NCI-H2107 (cell line): ENCODE results near the gene UBE2G2.

Experiments used
- DNase-seq: peaks from one replicate; lab custom pipeline; 2025; lab: John Stamatoyannopoulos, UW

The UBE2G2 gene

DNA sequence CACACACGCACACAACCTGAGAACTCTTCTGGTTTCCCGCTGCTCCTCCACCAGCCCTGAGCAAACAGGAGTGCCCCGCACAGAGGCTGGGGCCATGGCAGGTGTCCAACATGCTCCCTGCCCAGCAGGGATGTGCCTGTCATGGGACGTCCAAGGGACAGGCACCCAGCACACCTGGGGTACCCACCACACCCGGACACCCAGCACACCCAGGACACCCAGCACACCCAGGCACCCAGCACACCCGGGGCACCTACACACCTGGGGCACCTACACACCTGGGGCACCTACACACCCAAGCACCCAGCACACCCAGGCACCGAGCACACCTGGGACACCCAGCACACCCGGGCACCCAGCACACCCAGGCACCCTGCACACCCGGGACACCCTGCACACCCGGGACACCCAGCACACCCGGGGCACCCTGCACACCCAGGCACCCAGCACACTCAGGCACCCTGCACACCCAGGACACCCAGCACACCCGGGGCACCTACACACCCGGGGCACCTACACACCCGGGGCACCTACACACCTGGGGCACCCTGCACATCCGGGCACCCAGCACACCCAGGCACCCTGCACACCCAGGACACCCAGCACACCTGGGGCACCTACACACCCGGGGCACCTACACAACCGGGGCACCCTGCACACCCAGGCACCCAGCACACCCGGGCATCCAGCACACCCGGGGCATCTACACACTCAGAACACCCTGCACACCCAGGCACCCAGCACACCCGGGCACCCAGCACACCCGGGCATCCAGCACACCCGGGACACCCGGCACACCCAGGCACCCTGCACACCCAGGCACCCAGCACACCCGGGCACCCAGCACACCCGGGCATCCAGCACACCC lies 37.9 kb downstream of the UBE2G2 start:
- DNase-seq, result no peak

DNA sequence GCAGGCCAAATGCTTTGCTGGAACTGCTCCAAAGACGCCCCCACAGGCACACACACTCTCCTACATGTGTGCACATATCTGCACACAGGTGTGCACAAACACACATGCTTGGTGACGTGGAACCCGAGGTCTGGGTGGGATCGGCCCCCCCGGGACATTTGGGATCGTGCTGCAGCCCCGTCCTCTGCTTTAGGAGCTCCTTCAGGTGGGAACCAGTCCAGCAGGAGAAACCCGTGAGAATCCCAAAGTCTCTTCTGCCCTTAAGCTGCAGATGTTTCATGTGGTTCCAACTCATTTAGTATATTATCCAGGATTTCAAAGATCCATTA lies 38.6 kb downstream of the UBE2G2 start:
- no peak for DNase-seq

DNA sequence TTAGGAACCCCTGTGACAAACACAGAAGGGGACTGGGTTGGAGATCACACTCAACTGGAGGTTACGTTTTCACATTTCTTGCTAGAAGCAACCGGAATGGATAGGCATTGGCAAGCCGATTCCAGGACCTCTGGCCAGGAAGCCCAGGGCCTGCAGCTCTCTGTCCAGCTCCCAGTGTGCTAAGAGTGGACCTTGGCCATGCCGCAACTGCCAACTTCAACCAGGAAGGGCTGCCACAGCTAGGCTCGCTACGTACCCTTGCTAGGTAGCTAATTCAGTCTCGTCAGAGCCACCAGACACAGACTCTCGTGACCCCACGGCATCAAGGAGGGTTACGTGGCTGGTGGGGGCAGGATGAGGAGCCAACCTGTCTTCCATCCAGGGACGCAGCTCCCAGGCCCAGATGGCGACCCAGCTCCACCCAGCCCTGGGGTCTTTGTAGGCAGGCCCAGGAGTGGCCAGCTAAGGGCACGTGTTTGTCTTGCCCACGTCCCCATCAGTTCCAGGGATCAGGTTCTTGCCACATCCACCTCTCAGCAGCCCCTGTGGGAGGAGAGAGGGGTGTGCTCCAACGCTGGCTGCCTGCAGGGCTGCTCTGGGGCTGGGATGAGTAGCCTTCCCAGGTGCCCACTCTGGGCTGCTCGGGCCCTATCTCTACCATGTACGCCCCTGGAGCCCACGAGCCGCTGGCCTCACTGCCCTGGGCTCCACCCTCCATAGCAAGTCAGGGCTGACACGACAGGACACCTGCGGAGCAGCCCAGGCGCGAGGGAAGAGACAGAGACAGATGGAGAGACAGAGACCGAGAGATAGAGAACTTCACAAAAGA lies 39.2 kb downstream of the UBE2G2 start:
- DNase-seq, result no peak

DNA sequence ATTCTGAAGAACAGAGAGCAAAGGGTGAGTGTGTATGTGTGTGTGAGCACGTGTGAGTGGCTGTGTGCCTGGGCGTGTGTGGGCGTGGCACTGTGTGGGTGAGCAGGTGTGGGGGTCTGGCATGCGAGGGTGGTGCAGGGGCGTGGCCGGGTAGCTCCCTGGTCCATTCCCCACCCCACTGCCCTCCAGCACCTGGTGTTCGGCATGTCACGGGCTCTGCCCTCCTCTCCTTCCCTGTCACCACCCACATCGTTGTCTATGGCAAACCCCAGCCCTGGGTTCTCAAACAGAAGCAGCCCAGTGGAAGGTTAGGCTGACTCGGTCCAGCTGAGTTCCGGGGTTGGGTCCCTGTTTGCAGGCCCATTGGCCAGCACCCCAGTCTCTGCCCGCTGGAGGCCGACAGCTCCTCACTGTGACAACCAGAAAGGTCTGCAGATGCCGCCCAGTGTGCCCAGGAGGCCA lies 39.8 kb downstream of the UBE2G2 start:
- DNase-seq, result no peak

DNA sequence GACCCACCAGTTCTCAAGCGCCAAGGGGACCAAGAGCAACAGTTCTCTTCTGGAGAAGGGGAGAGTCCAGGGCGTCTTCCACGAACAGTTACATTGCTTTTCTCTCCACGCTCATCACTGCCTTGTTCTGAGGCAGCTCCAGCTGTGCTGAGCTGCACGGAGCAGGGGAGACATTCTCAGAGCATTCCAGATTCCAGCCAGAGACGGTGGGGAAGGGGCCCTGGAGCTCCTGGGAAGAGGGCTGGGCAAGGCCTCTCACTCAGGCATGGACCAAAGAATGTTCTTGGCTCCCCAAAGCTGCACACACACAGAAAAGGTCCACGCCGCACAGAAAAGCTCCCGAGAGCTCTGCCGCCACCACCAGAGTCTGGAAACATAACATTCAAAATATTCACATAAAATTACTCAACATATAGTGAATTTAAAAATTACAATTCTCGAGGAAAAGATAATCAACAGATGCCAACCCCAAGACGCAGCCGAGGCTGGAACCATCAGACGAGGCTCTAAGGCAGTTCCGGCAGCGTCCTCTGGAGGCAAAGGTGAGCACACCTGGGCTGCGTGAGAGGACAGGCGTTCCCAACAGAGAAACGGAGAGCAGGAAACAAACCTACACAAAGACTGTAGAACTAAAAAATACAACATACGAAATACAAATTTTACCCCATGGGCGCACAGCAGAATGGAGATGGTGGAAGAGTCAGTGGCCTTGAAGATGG lies 40.5 kb downstream of the UBE2G2 start:
- peak; percentile 45 for DNase-seq

DNA sequence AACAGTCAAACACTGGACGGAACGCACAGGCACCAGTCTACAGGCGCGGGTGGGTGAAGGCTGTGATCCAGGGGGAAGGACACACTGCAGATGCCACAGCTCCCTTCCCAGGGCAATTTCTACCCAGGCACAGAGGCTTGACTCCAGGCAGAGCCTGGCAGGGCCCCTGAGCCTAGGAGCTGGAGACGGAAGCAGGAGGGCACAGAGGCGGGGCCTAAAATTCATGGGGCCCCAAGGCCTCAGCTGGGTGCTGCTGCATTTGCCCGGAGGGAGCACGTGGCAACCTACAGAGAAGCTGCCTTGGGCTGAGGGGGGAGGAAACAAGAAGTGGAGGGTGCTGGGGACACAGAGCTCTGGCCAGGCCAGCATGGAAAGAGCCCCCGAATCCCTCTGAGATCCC lies 41.2 kb downstream of the UBE2G2 start:
- no peak for DNase-seq

DNA sequence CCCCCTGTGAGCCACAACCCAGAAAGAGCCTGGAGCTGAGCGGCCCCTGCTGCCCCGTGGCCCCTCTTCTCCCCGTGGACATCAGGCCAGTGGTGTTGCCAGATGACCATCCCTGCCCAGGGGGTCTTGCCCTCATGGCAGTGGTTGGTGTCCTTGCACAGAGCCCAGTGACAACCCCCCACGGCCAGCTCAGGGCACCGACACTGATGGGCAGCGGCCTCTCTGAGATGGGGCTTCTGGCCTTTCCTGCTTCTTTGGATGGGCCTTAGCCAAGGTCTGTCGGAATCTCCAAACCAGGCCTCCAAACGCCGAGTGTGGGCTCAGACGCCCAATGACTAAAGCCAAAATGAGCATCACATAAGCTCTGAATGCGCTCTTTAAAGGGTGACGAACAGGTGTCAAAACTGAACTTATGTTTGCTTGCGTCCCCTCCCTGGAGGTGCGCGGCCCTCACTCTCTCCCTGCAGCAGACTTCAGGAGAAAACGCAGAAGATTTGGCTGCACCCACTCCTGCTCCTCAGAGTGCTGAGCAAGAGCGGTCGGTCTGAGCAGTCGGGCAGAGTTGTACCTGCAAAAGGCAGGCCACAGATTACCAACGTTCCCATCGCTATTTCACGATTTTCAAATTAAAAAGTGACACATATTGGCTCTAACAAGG lies 41.9 kb downstream of the UBE2G2 start:
- DNase-seq, result no peak

DNA sequence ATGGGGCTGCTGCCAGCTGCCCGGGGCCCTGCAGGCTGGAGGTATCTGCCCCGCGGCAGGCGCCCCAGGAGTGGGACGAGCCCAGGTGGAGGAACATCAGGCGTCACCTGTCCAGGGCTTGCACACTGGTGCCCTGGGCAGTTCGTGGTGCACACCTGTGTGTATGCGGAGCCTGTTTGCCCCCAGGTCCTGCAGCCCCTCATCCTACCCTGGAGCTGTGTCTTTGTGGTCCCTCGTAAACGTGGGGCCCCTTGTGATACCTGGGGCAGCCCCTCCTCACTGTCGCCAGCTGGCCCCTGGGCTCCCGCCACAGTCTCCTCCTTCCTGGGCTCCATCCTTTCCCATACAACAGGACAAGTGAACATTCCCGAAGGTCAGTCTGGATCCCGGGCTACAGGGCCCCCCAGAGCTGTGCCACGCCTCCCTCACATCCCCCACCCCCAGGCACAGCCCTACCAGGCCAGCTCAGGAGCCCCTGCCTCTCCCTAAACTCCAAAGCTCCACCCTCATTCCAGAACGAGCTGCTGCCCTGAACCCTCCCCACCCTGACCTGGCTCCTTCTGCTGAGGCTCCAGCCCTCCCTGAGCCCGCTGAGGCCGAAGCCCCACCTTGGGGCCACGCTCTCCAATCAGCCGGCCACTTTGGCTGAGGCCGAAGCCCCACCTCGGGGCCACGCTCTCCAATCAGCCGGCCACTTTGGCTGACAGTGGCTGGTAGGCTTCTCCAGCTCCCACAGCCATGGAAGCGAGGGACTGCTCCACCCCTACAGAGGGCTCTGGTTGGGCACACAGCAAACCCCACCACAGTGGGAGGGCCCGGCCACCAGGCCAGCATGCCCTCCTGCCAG lies 42.6 kb downstream of the UBE2G2 start:
- no peak for DNase-seq

DNA sequence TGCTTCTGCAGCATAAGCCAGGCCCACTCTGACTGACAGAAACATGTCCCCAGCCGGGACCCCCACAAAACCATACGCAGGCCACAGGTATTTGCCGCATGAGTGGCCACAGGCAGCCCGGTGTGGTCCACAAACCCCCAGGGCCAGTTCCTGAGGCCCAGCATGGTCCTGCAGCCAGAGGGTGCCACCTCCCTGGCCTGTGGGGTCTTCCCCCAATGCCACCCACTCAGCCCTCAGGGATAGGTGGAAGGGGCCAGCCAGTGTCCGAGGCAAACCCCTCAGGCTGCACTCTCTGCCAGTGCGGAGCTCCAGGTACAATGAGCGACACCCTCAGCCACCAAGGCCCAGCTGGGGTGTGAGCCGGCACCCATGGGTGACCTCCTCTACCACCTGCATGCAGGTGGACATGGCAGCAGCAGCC lies 43.5 kb downstream of the UBE2G2 start:
- DNase-seq, result no peak

DNA sequence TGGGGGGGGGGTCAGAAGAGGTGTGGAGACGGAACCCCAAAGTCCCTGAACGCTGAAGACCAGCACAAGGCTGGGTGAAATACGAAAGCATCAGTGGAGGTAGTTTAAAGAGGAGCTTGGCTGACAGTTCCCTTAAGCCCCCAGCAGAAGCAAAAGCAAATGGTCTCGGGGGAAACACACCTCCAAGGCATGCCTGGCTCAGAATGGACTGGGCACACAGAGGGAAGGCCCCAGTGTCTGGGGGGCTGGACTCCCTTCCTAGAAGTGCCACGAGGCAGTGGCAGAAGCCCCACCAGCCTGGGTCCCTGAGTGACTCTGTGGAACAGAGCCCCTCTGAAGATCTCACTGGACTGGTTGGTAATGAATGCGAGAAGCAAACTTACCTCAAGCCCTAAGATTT lies 43.9 kb downstream of the UBE2G2 start:
- DNase-seq, result no peak

DNA sequence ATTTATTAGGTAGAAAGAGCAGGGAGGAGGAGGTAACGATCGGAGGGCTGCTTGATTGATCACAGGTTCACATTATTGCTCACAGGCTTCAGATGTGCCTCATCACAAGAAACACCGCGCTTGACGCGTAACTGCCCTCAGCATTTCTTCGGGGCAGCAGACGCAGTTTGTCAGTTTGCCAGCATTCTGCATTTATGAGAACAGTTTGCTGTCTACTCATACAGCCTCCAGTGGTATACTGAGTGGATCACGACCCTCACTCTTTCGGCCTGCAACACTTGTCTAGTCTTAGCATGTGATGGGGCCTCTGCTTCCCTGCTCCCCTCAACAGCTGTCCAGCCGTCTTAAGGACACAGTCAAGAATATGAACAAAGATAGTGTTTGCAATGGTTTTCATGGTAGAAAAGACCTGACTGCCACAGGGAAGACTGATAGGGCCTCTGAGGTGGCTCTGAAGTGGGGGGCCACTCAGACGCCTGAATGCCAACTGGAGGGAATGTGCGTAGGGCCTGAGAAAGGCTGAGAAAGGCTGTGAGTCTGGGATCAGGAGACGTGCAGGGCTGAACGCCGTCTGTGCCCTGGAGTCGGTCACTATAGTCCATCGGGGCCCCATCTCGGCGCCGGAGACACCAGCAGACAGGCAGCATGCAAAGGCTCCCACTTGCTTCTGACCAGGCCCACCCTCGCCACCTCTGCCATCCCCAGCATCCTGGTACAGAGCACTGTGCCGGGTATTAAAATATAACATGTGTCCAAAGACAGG lies 45.0 kb downstream of the UBE2G2 start:
- no peak for DNase-seq

DNA sequence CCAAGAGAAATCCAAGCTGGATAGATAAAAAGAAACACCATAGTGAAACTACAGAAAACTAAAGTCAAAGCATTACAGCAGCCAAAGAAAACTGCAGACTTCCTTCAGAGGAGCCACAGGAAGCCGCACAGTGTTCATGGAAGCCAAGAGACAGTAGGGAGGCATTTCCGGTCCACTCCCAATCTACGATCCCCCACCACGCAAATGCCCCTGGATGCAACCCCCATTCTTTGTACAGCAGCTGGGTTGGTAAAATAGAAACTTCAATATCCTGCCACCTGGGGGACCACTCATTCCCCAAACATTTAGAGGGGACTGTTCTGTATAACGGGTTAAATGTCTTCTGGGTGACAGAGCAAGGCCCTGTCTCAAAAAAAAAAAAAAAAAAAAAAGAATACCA lies 46.4 kb downstream of the UBE2G2 start:
- DNase-seq, result no peak

DNA sequence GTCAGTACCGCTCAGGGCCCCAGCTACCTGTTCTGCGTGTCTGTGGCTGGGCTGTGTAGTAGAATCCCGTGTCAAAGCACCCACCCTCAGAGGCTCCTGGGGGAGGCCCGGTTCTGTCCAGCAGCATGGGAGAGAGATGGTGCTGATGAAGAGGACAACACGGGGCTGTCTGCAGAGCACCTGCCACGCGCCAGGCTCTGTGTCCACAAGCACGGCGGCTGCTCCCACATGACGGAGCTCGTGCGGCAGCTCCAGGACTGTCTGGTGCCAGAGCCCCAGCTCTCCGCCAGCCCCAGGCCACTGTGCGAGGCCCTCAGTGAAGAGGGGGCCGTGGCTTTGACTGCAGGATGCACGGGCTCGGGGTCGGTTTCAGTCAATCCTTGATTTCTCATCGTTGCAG lies 48.3 kb downstream of the UBE2G2 start:
- DNase-seq, result no peak

DNA sequence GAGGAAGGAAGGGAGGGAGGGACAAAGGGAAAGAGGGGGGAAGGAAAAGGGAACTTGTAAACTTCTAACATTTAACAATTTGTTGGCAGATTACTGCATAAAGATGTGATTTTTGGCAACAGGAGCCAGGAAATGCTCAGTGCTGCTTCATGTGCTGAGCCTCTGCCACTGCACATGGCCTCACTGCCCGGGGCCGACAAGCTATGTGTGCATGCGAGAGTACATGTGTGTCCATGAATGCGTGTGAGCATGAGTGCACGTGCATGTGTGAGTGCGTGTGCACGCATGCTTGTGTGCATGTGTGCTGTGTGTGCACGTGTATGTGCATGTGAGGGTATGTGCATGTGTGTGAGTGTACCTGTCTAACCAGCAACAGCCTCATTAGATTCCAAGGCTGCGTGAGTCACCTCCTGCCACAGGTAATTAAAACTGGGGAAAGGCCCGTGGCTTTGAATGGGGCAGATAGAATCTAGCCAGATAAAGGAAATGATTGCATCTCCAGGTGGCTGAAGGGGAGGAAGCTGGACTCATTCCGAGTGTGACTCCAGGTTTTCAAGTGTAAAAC lies 48.9 kb downstream of the UBE2G2 start:
- DNase-seq, result peak; percentile 35

DNA sequence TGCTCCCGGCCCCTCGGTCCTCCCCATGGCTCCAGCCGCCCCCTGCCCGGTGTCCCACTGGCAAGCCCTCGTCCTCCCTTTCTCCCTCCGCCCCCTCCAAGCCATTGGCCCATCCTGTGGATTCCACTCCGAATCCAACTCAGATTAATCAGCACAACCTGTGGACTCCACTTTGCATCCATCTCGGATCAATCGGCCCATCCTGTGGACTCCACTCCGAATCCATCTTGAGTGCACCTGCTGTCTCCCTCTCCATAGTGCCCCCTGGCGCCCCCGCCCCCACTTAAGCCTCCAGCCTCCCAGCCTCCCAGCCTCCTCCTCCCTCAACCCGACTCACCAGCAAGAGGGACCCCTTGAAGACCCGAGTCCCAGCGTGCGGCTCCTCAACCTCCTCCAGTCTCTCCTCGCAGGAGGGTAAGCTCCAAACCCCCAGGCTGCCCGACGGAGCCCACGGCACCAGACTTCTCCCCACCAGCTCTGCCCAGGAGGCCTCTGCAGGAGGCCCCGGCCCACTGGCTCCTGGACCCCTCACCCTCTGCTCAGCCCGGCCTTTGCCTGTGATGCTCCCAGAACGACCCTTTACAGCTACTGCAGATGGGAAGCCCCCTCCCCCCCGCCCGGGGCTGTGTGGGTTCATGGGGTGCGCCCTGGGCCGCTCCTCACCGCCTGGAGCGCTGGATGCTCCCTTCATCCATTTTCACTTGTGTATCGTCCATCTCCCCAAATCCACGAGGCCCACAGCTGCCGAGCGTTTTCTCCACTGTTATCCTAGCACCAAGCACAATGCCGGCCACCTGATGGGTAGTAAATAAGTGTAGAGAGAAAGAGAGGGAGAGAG lies 49.6 kb downstream of the UBE2G2 start:
- DNase-seq, result no peak

DNA sequence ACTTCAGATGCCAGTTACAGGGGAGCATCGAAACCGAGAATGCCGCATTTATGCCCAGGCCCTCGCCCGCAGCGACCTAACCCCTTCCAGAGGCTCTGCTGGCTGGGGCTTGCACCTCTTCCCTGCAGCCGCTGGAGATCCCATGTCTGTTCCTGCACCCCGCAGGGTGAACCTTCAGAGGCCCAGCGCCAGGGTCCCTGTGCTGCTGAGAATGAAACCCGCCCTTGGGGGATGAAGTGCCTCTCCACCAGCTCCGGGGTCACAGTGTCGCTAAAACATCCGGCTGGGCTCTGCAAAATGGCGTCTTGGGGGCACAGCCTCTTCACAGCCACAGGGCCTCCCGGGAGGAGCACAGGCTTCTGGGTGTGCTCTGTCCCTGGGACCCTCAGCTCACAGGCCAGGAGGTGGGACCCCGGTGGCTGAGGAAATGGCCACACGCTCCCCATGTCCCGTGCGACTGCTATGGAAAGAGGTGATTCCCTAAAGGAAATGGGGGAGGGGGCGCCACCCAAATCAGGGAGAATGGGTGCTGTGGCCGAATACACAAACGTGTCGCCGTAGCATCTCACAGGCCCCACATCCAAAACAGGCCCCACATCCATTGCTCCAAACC lies 50.3 kb downstream of the UBE2G2 start:
- DNase-seq, result no peak

DNA sequence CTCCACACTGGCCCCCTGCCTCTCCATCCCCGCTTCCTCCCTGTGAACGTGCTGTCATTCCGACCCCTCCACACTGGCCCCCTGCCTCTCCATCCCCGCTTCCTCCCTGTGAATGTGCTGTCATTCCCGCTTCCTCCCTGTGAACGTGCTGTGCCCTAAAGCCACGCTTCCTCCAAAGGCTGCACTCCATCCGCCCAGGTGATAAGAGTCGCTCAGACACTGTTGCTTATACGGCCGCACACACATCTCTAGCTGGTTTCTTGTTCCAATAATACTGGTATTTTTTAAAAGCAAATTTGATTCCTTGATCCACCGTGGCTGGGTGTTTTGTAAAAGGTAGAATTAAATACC lies 51.0 kb downstream of the UBE2G2 start:
- no peak for DNase-seq

DNA sequence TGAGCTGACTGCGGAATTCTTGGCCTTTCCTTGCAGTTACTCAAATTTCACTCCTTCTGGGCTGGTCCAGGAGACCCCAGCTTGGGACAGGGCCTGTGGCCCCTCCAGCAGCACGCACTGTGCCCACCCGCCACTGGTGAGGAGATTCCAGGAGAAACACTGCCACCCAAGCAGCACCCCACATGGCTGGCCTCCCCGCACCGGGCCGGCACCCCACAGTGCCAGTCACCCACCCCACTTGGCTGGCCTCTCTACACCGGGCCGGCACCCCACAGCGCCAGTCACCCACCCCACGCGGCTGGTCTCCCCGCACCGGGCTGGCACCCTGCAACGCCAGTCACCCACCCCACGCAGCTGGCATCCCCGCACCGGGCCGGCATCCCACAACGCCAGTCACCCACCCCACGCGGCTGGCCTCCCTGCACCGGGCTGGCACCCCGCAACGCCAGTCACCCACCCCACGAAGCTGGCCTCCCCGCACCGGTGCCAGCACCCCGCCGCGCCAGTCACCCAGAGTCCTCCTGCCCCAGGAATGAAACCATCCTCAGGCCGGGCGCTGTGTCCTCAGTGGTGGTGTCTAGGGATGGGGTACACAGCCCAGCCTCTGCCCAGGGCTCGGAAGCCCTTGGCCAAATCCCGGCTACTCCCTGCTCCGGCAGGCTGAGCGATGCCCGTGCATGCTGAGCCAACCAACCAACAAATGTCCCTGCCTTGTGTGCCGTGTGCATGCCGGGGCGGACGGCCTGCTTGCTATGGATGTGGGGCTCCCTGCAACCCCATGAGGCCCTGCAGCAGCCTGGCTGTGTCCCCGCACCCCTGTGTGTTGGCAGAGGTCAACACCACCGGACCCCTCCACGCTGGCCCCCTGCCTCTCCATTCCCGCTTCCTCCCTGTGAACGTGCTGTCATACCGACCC lies 51.6 kb downstream of the UBE2G2 start:
- DNase-seq, result no peak
